Keratinocyte (primary cell): Measurements from ENCODE around the gene TBXAS1. TPM values are rescaled to one million over a fixed set of nuclear protein-coding genes. Genes with fewer than 3 reads are reported as not detected.

Experiments
- DNase-seq: peaks from one replicate; pipeline ENCODE4 v3.0.0-alpha.2; 2011; ENCODE audit warnings: low read depth, missing footprints, low spot score
- FAIRE-seq: peaks from 2 replicates; lab custom pipeline; 2011; peaks lifted over from hg19 to GRCh38; lab: Jason Lieb, UNC
- H2AFZ ChIP-seq: 2 replicates; pipeline ENCODE4 v1.6.0; 2012; ENCODE audit warnings: low read length, control low read depth, inconsistent platforms; ENCODE audit not compliant: control insufficient read depth
- H3K27ac ChIP-seq: 2 replicates; pipeline ENCODE4 v1.5.1; 2011; ENCODE audit warnings: low read length; ENCODE audit not compliant: control insufficient read depth, insufficient read depth
- H3K27me3 ChIP-seq: 3 replicates; pipeline ENCODE4 v1.6.0; 2011; ENCODE audit warnings: low read length; ENCODE audit not compliant: control insufficient read depth, insufficient read depth; ENCODE audit errors: extremely low read depth
- H3K36me3 ChIP-seq, 2 experiments: 2 replicates in 1 of 2; 3 replicates in 1 of 2; pipeline ENCODE4 v1.5.1; 2011; ENCODE audit warnings: low read length in 2 of 2, mild to moderate bottlenecking in 1 of 2; ENCODE audit not compliant: control insufficient read depth in 2 of 2, insufficient read depth in 2 of 2; ENCODE audit errors: extremely low read depth in 1 of 2
- H3K4me1 ChIP-seq: 3 replicates; pipeline ENCODE4 v1.5.1; 2011; ENCODE audit warnings: low read length; ENCODE audit not compliant: control insufficient read depth, insufficient read depth; ENCODE audit errors: extremely low read depth
- H3K4me2 ChIP-seq: 3 replicates; pipeline ENCODE4 v1.6.0; 2011; ENCODE audit warnings: low read depth, low read length; ENCODE audit not compliant: control insufficient read depth, insufficient read depth; ENCODE audit errors: extremely low read depth
- H3K4me3 ChIP-seq, 3 experiments: fragments of 200-600 bp in 1 of 3; sonication (generic) in 1 of 3; 2 replicates in 2 of 3; 3 replicates in 1 of 3; pipeline ENCODE4 v1.5.1; 2011 to 2016; ENCODE audit warnings: low read length in 3 of 3, mild to moderate bottlenecking in 3 of 3, control low read depth in 2 of 3, inconsistent platforms in 1 of 3, low read depth in 1 of 3, mixed read lengths in 1 of 3, mixed run types in 1 of 3, moderate library complexity in 1 of 3; ENCODE audit not compliant: control insufficient read depth in 2 of 3, insufficient read depth in 2 of 3; ENCODE audit errors: extremely low read depth in 1 of 3
- H3K79me2 ChIP-seq: 2 replicates; pipeline ENCODE4 v1.6.0; 2012; ENCODE audit warnings: low read length; ENCODE audit not compliant: control insufficient read depth, insufficient read depth
- H3K9ac ChIP-seq: 3 replicates; pipeline ENCODE4 v1.6.0; 2011; ENCODE audit warnings: low read length; ENCODE audit not compliant: control insufficient read depth, insufficient read depth; ENCODE audit errors: extremely low read depth
- H3K9me1 ChIP-seq: 3 replicates; pipeline ENCODE4 v1.6.0; 2011; ENCODE audit warnings: low read length; ENCODE audit not compliant: control insufficient read depth, insufficient read depth; ENCODE audit errors: extremely low read depth
- H3K9me3 ChIP-seq: 2 replicates; pipeline ENCODE4 v1.5.1; 2012; ENCODE audit warnings: low read depth, low read length; ENCODE audit not compliant: control insufficient read depth
- H4K20me1 ChIP-seq: 3 replicates; pipeline ENCODE4 v1.6.0; 2011; ENCODE audit warnings: low read length; ENCODE audit not compliant: control insufficient read depth, insufficient read depth; ENCODE audit errors: extremely low read depth
- CTCF ChIP-seq, 3 experiments: IDR thresholded peaks in 1 of 3; conservative IDR thresholded peaks in 1 of 3; optimal IDR thresholded peaks in 1 of 3; 2 replicates in 2 of 3; 3 replicates in 1 of 3; pipeline versions ENCODE3 to v1.5.1; 2011; ENCODE audit warnings: low read length in 3 of 3, mild to moderate bottlenecking in 3 of 3, moderate library complexity in 2 of 3, control low read depth in 1 of 3, inconsistent platforms in 1 of 3; ENCODE audit not compliant: insufficient read depth in 2 of 3; ENCODE audit errors: extremely low read depth in 1 of 3
- EZH2 ChIP-seq: IDR thresholded peaks from one replicate; pipeline ENCODE4 v1.6.1; 2012; ENCODE audit warnings: inconsistent platforms, mild to moderate bottlenecking, low read length, moderate library complexity
- dilution Hi-C: fragments of 300-500 bp; cut with MboI; formaldehyde crosslinking; loops from one replicate; pipeline ENCODE4 v1.7.0; 2020; ENCODE audit warnings: low sequenced_read_pairs; ENCODE audit not compliant: extremely low pct_ligation_motif_present
- polyA plus RNA-seq, 5 experiments: library from polyadenylated mRNA; depleted of rRNA in 3 of 5; stranded (reverse) in 3 of 5; stranded (forward) in 1 of 5; unstranded in 1 of 5; fragments of >200 nt; gene quantifications; 1 replicate in 1 of 5; 2 replicates in 3 of 5; 3 replicates in 1 of 5; pipeline versions ENCODE4 v1.2.1 to v1.2.3, GENCODE V29; 2011 to 2012; ENCODE audit warnings: missing spikeins in 2 of 5, low read depth in 1 of 5, low replicate concordance in 1 of 5

The TBXAS1 gene
- polyA plus RNA-seq, 1 donor (not counting 4 experiments of a cell fraction or from before 2014, with no cell fraction given), result 2.9 TPM

- TF ChIP-seq EZH2 (no peak), CTCF (optimal IDR thresholded peaks at IDR 0.05 in 1 of 3, IDR thresholded peaks at IDR 0.05 in 1 of 3, conservative IDR thresholded peaks at IDR 0.05 in 1 of 3; ENCODE audit: extremely low read depth in 1 of 3, insufficient read depth in 2 of 3, low read length in 3 of 3) (no peak)
- no peak overlapping the region for H3K9ac ChIP-seq
- dilution Hi-C loops, result no loop called here
- FAIRE-seq (no peak), DNase-seq (no peak)
- H4K20me1 ChIP-seq, result no peaks in the 10 kb centered on the region
- no peak overlapping the region for H3K4me2 ChIP-seq
- no peak overlapping the region for H2AFZ ChIP-seq
- no peaks in the 10 kb centered on the region for H3K9me3 ChIP-seq
- no peaks in the 10 kb centered on the region for H3K36me3 ChIP-seq
- H3K4me1 ChIP-seq, result no peaks in the 10 kb centered on the region
- no peak overlapping the region for H3K27ac ChIP-seq
- no peak overlapping the region for H3K4me3 ChIP-seq
- no peaks in the 10 kb centered on the region for H3K9me1 ChIP-seq
- H3K79me2 ChIP-seq, result no peaks in the 10 kb centered on the region
- H3K27me3 ChIP-seq, result no peaks in the 10 kb centered on the region
Observed at GRCh38 chr7:139852482-139852845, 23.4 kb downstream of the TBXAS1 start.

- Histone ChIP-seq H3K27me3 (no peaks in the 10 kb centered on the region), H2AFZ (no peak overlapping the region), H3K79me2 (no peaks in the 10 kb centered on the region), H3K9me3 (no peaks in the 10 kb centered on the region), H3K4me1 (no peaks in the 10 kb centered on the region), H4K20me1 (no peaks in the 10 kb centered on the region), H3K4me2 (no peak overlapping the region), H3K9ac (no peak overlapping the region), H3K36me3 (no peaks in the 10 kb centered on the region), H3K4me3 (no peak overlapping the region), H3K27ac (no peak overlapping the region), H3K9me1 (no peaks in the 10 kb centered on the region)
- no peak for DNase-seq
- dilution Hi-C loops, result no loop called here
- FAIRE-seq, result no peak
- TF ChIP-seq EZH2 (no peak), CTCF (optimal IDR thresholded peaks at IDR 0.05 in 1 of 3, IDR thresholded peaks at IDR 0.05 in 1 of 3, conservative IDR thresholded peaks at IDR 0.05 in 1 of 3; ENCODE audit: extremely low read depth in 1 of 3, insufficient read depth in 2 of 3, low read length in 3 of 3) (no peak)
Observed at GRCh38 chr7:139853506-139854123, 24.6 kb downstream of the TBXAS1 start.
